Lower leg skin (tissue), 3 donors: Measurements from ENCODE around the gene DNASE1L2.

Source experiments
- POLR2A ChIP-seq, 2 donors: fragments of 450-650 bp; IDR thresholded peaks; one replicate each; pipeline ENCODE4 v1.6.1; 2016 to 2017; ENCODE audit warnings: antibody characterized with exemption in 2 of 2, mild to moderate bottlenecking in 1 of 2, moderate library complexity in 1 of 2
- TF ChIP-seq, protein P1 (sequence below), 3 donors: fragments of 450-650 bp; IDR thresholded peaks; one replicate each; pipeline ENCODE4 v1.5.1; 2016; ENCODE audit warnings: antibody characterized with exemption in 3 of 3, mild to moderate bottlenecking in 3 of 3, moderate library complexity in 2 of 3

DNA sequence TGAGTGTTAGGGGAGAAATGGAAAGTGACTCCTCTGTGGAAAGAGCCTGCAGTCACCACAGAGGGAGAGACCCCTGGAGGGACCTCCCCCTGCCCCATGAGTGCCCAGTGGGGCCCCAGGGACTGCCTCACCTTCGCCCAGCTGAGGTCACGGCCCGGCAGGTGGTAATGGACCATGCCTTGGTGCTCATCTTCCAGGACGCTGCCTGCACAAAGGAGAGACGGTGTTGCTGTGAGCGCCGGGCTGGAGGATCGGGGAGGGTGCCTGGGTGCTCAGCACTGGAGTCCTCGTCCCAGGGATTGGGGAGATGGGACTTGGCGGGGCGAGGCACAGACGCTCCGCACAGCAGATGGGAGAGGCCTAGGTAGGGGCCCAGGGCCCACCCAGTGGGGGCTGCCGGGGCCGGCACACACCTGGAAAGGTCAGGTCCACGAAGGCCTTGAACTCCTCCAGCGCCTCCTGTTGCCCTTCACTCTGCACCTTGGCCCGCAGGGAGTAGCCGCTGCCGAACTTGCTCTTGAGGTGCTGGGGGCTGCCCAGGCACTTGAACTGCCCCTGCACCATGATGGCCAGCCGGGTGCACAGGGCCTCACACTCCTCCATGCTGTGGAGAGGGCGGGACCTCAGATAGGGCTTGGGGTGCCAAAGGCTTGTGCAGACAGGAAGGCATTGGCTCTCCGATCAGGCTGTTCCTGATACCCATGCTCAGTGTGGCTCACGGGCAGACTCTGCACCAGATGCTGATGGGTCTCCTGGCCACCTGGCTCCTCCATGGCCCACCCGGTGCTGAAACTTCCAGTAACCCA, 41.4 kb downstream of the DNASE1L2 start:
- TF ChIP-seq, protein P1, sequence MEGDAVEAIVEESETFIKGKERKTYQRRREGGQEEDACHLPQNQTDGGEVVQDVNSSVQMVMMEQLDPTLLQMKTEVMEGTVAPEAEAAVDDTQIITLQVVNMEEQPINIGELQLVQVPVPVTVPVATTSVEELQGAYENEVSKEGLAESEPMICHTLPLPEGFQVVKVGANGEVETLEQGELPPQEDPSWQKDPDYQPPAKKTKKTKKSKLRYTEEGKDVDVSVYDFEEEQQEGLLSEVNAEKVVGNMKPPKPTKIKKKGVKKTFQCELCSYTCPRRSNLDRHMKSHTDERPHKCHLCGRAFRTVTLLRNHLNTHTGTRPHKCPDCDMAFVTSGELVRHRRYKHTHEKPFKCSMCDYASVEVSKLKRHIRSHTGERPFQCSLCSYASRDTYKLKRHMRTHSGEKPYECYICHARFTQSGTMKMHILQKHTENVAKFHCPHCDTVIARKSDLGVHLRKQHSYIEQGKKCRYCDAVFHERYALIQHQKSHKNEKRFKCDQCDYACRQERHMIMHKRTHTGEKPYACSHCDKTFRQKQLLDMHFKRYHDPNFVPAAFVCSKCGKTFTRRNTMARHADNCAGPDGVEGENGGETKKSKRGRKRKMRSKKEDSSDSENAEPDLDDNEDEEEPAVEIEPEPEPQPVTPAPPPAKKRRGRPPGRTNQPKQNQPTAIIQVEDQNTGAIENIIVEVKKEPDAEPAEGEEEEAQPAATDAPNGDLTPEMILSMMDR (IDR thresholded peaks at IDR 0.05), result no peak
- no peak for TF ChIP-seq POLR2A (IDR thresholded peaks at IDR 0.05)
